H9 (cell line): ENCODE results near the gene CASK. TPM values are rescaled to one million over a fixed set of nuclear protein-coding genes. Genes with fewer than 3 reads are reported as not detected.

Source experiments
- DNase-seq: peaks from one replicate; pipeline ENCODE4 v3.0.0-alpha.2; 2017
- H2AFZ ChIP-seq: one replicate; pipeline ENCODE4 v1.6.1; 2013; ENCODE audit warnings: mild to moderate bottlenecking, low read length, control low read depth, moderate library complexity
- H2AK5ac ChIP-seq: 2 replicates; pipeline ENCODE4 v1.6.1; 2013; ENCODE audit warnings: low read length, control low read depth, mixed read lengths; ENCODE audit not compliant: insufficient read length
- H2BK120ac ChIP-seq: one replicate; pipeline ENCODE4 v1.6.1; 2013; ENCODE audit warnings: low read depth, mild to moderate bottlenecking, low read length, control low read depth, inconsistent platforms; ENCODE audit not compliant: poor library complexity, severe bottlenecking
- H2BK12ac ChIP-seq: 2 replicates; pipeline ENCODE4 v1.6.1; 2013; ENCODE audit warnings: low read length, control low read depth, mixed read lengths, low read depth; ENCODE audit not compliant: insufficient read length
- H2BK15ac ChIP-seq: 2 replicates; pipeline ENCODE4 v1.6.1; 2013; ENCODE audit warnings: low read depth, low read length, control low read depth
- H2BK20ac ChIP-seq: one replicate; pipeline ENCODE4 v1.6.1; 2013; ENCODE audit warnings: low read depth, mild to moderate bottlenecking, low read length, control low read depth, inconsistent platforms; ENCODE audit not compliant: poor library complexity, severe bottlenecking
- H2BK5ac ChIP-seq: 2 replicates; pipeline ENCODE4 v1.6.1; 2013; ENCODE audit warnings: low read length, control low read depth, mixed read lengths; ENCODE audit not compliant: insufficient read length
- H3K14ac ChIP-seq: 2 replicates; pipeline ENCODE4 v1.6.1; 2013; ENCODE audit warnings: low read length, control low read depth; ENCODE audit not compliant: insufficient read depth
- H3K18ac ChIP-seq: 2 replicates; pipeline ENCODE4 v1.6.1; 2013; ENCODE audit warnings: low read depth, mild to moderate bottlenecking, mixed read lengths, low read length, control low read depth; ENCODE audit not compliant: insufficient read length
- H3K23ac ChIP-seq: 2 replicates; pipeline ENCODE4 v1.6.1; 2013; ENCODE audit warnings: low read length, control low read depth, mixed read lengths, low read depth; ENCODE audit not compliant: insufficient read length
- H3K23me2 ChIP-seq: 2 replicates; pipeline ENCODE4 v1.6.1; 2013; ENCODE audit warnings: low read depth, mild to moderate bottlenecking, mixed read lengths, low read length, control low read depth; ENCODE audit not compliant: insufficient read length, poor library complexity, severe bottlenecking
- H3K27ac ChIP-seq: 2 replicates; pipeline ENCODE4 v1.5.1; 2013; ENCODE audit warnings: low read length, control low read depth, mixed read lengths, low read depth; ENCODE audit not compliant: insufficient read length
- H3K27me3 ChIP-seq: 2 replicates; pipeline ENCODE4 v1.6.1; 2013; ENCODE audit warnings: low read length, control low read depth, inconsistent platforms; ENCODE audit not compliant: insufficient read depth
- H3K4ac ChIP-seq: 2 replicates; pipeline ENCODE4 v1.6.1; 2013; ENCODE audit warnings: low read depth, mild to moderate bottlenecking, control low read depth, inconsistent platforms, low read length, moderate library complexity
- H3K4me1 ChIP-seq: 2 replicates; pipeline ENCODE4 v1.6.1; 2013; ENCODE audit warnings: low read length, control low read depth, inconsistent platforms; ENCODE audit not compliant: insufficient read depth
- H3K4me2 ChIP-seq: 2 replicates; pipeline ENCODE4 v1.6.1; 2013; ENCODE audit warnings: low read length, control low read depth, mixed read lengths; ENCODE audit not compliant: insufficient read length, insufficient read depth
- H3K56ac ChIP-seq: 2 replicates; pipeline ENCODE4 v1.6.1; 2013; ENCODE audit warnings: low read depth, mild to moderate bottlenecking, mixed read lengths, low read length, control low read depth; ENCODE audit not compliant: insufficient read length
- H3K79me1 ChIP-seq: 2 replicates; pipeline ENCODE4 v1.6.1; 2013; ENCODE audit warnings: low read depth, mild to moderate bottlenecking, moderate library complexity, low read length, control low read depth, inconsistent platforms; ENCODE audit not compliant: insufficient read depth, poor library complexity, severe bottlenecking
- H3K79me2 ChIP-seq: 2 replicates; pipeline ENCODE4 v1.6.1; 2013; ENCODE audit warnings: low read length, control low read depth, inconsistent platforms; ENCODE audit not compliant: insufficient read depth
- H3K9ac ChIP-seq: 2 replicates; pipeline ENCODE4 v1.6.1; 2013; ENCODE audit warnings: low read length, control low read depth, mixed read lengths; ENCODE audit not compliant: insufficient read length; ENCODE audit errors: extremely low read depth
- H3K9me3 ChIP-seq: one replicate; pipeline ENCODE4 v1.6.1; 2013; ENCODE audit warnings: low read depth, low read length, inconsistent platforms; ENCODE audit not compliant: control insufficient read depth
- H3T11ph ChIP-seq: one replicate; pipeline ENCODE4 v1.6.1; 2013; ENCODE audit warnings: mild to moderate bottlenecking, low read length, control low read depth, inconsistent platforms
- H4K20me1 ChIP-seq: one replicate; pipeline ENCODE4 v1.6.1; 2013; ENCODE audit not compliant: control insufficient read depth, insufficient read length, insufficient read depth
- H4K5ac ChIP-seq: 2 replicates; pipeline ENCODE4 v1.6.1; 2013; ENCODE audit warnings: low read depth, mild to moderate bottlenecking, mixed read lengths, low read length, control low read depth; ENCODE audit not compliant: insufficient read length
- H4K8ac ChIP-seq: replicated peaks from 2 replicates; pipeline ENCODE4 v1.6.1; 2013; ENCODE audit warnings: low read length, control low read depth, mixed read lengths, low read depth; ENCODE audit not compliant: insufficient read length
- H4K91ac ChIP-seq: 2 replicates; pipeline ENCODE4 v1.6.1; 2013; ENCODE audit warnings: low read depth, mild to moderate bottlenecking, moderate library complexity, mixed read lengths, low read length, control low read depth; ENCODE audit not compliant: insufficient read length
- H3K27ac Mint-ChIP-seq, 3 experiments: 2 replicates in 2 of 3; 3 replicates in 1 of 3; pipeline ENCODE4 v1.8.0; 2020 to 2021; ENCODE audit warnings: mixed read lengths in 3 of 3, mild to moderate bottlenecking in 1 of 3, moderate library complexity in 1 of 3
- H3K27me3 Mint-ChIP-seq: 2 replicates; pipeline ENCODE4 v1.8.0; 2021; ENCODE audit warnings: low read depth, mild to moderate bottlenecking, moderate library complexity, mixed read lengths
- H3K36me3 Mint-ChIP-seq, 3 experiments: 2 replicates in 2 of 3; 3 replicates in 1 of 3; pipeline ENCODE4 v1.8.0; 2020 to 2021; ENCODE audit warnings: low read depth in 3 of 3, mixed read lengths in 3 of 3; ENCODE audit not compliant: insufficient read depth in 1 of 3
- H3K4me1 Mint-ChIP-seq, 2 experiments: 2 replicates each; pipeline ENCODE4 v1.8.0; 2020; ENCODE audit warnings: mixed read lengths in 2 of 2
- H3K4me3 Mint-ChIP-seq, 2 experiments: 2 replicates in 1 of 2; 3 replicates in 1 of 2; pipeline ENCODE4 v1.8.0; 2020 to 2021; ENCODE audit warnings: mild to moderate bottlenecking in 2 of 2, mixed read lengths in 2 of 2, moderate library complexity in 1 of 2
- H3K9me3 Mint-ChIP-seq, 2 experiments: 2 replicates in 1 of 2; 3 replicates in 1 of 2; pipeline ENCODE4 v1.8.0; 2020; ENCODE audit warnings: mild to moderate bottlenecking in 2 of 2, mixed read lengths in 2 of 2, moderate library complexity in 1 of 2
- CTCF ChIP-seq: fragments of 200-600 bp; sonication (generic); conservative IDR thresholded peaks from 3 replicates; pipeline ENCODE4 v1.8.0; 2021; ENCODE audit warnings: antibody characterized with exemption, mild to moderate bottlenecking
- WGBS: extraction: QIAGEN DNeasy Blood & Tissue Kit; methylation state at CpG from one replicate; pipeline ENCODE4 v1.1.7; 2013; ENCODE audit warnings: missing lambda C conversion rate, low lambda C conversion rate, mixed read lengths; ENCODE audit not compliant: insufficient read length; ENCODE audit errors: extremely low coverage; 5-methylcytosine and 5-hydroxymethylcytosine counted together
- total RNA-seq: library from RNA; stranded (reverse); gene quantifications from 2 replicates; pipeline ENCODE4 v1.2.1, GENCODE V29; 2021

The CASK gene
- total RNA-seq, 1 experiment from 2014 or later: 44.1 TPM

DNA sequence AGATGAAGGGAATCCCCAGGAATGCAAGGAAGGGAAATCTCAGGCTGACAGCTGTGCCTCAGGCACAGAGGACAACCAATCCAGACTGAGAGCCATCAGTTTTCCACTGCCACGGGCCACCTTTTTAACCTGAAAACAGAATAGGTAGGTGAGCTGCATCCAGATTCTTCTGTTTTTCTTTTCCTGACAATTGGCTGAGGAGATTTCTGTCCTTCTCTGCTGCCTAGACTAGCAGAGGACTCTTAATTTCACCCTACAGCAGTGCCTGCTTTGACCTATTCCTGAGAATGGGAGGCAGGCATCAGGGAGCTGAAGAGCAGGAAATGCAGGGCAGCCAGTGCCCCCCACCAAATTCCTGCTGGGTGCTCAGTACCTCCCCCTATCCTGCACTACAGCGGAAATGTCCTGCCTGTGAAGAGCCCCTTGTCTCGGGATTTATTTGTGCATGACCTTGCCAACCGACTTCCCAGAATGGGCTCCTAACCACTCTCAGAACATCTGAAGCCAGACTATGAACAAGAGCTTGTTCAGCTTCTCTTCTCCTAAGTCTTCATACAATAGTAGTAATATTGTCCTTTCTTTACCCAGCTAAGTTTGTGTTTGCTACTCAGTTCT is 65.1 kb downstream of the CASK start:
- Mint-ChIP-seq H3K27me3 (no peaks in the 10 kb centered on the region), H3K4me1 (peaks cover 3 to 14% of the 10 kb centered on the region in 2 experiments), H3K4me3 (no peak overlapping the region), H3K27ac (no peak overlapping the region; a peak in 2 of 7 replicates), H3K36me3 (peaks cover 0 to 4% (median 3%) of the 10 kb centered on the region in 3 experiments; a peak in 3 of 7 replicates), H3K9me3 (peaks cover 24 to 35% of the 10 kb centered on the region in 2 experiments)
- no peak overlapping the region for H2BK5ac ChIP-seq
- no peak overlapping the region for H3K9ac ChIP-seq
- H2AK5ac ChIP-seq: no peak overlapping the region
- no peak overlapping the region for H3K4me2 ChIP-seq
- no peak overlapping the region for H2AFZ ChIP-seq
- peaks cover 10% of the 10 kb centered on the region; the same call in 1 of the 2 replicates for H3K79me2 ChIP-seq
- H4K20me1 ChIP-seq: peaks cover 3% of the 10 kb centered on the region
- H4K5ac ChIP-seq: no peak overlapping the region
- no peak overlapping the region for H3K18ac ChIP-seq
- no peaks in the 10 kb centered on the region for H3K27me3 ChIP-seq
- peaks cover 3% of the 10 kb centered on the region for H3K79me1 ChIP-seq
- H2BK12ac ChIP-seq: no peak overlapping the region
- H4K91ac ChIP-seq: no peak overlapping the region
- H3K56ac ChIP-seq: no peak overlapping the region
- no peaks in the 10 kb centered on the region for H3K23me2 ChIP-seq
- WGBS: no CpG with 5 or more reads among the region's 4 CpGs
- H3K4me1 ChIP-seq: peaks cover 2% of the 10 kb centered on the region; the same call in 1 of the 2 replicates
- no peak overlapping the region for H3K23ac ChIP-seq
- no peak overlapping the region for H3T11ph ChIP-seq
- H4K8ac ChIP-seq: no peak overlapping the region
- no peak overlapping the region for H2BK15ac ChIP-seq
- H2BK120ac ChIP-seq: no peak overlapping the region
- H3K9me3 ChIP-seq: no peaks in the 10 kb centered on the region
- H3K4ac ChIP-seq: no peak overlapping the region
- peak; percentile 79 for DNase-seq
- H3K27ac ChIP-seq: peak overlapping the region; percentile 18
- no peak overlapping the region for H2BK20ac ChIP-seq
- TF ChIP-seq CTCF: peak; percentile 54
- no peak overlapping the region for H3K14ac ChIP-seq
